ENCODE results near the gene PLXNA4.

- TF ChIP-seq CTCF (IDR thresholded peaks at IDR 0.05) (no peak), POLR2AphosphoS5 (IDR thresholded peaks at IDR 0.05) (no peak), EP300 (IDR thresholded peaks at IDR 0.05; ENCODE audit: low read depth) (no peak), POLR2A (IDR thresholded peaks at IDR 0.05) (no peak)
These were observed 172.7 kb downstream of the PLXNA4 start for GRCh38 chr7:132403465-132404110.
